ENCODE data around the gene RPS19. TPM values are rescaled to one million over a fixed set of nuclear protein-coding genes. Genes with fewer than 3 reads are reported as not detected.

RPS19 gene
- total RNA-seq, 4 donors from 2014 or later: 559 to 757 (median 617) TPM

GRCh38 chr19:41847351-41848105 is 12.5 kb upstream of the RPS19 start:
- no peak for ATAC-seq (ENCODE audit: low FRiP score)
- TF ChIP-seq CTCF (IDR thresholded peaks at IDR 0.05): no peak

GRCh38 chr19:41848666-41849065 is 11.4 kb upstream of the RPS19 start:
- ATAC-seq (ENCODE audit: low FRiP score) (no peak), DNase-seq (ENCODE audit: low spot score) (no peak)
- no peak for TF ChIP-seq CTCF (IDR thresholded peaks at IDR 0.05)

More at GRCh38 chr19:41847351-41848105, 12.5 kb upstream of the RPS19 start:
- no peak for DNase-seq (ENCODE audit: low spot score)

GRCh38 chr19:41849067-41849466 is 11.0 kb upstream of the RPS19 start:
- TF ChIP-seq CTCF (IDR thresholded peaks at IDR 0.05): no peak
- DNase-seq (ENCODE audit: low spot score): no peak
- ATAC-seq (ENCODE audit: low FRiP score): no peak

- no peak for DNase-seq (ENCODE audit: low spot score)
- no peak for ATAC-seq (ENCODE audit: low FRiP score)
- TF ChIP-seq CTCF (IDR thresholded peaks at IDR 0.05): no peak
Observed at GRCh38 chr19:41850381-41850780, 9.7 kb upstream of the RPS19 start.

- no peak for ATAC-seq (ENCODE audit: low FRiP score)
Observed at GRCh38 chr19:41851456-41851855, 8.6 kb upstream of the RPS19 start.

GRCh38 chr19:41853344-41853743 is 6.7 kb upstream of the RPS19 start:
- no peak for ATAC-seq (ENCODE audit: low FRiP score)
- TF ChIP-seq CTCF (IDR thresholded peaks at IDR 0.05): no peak
- DNase-seq (ENCODE audit: low spot score): no peak

More at GRCh38 chr19:41851456-41851855, 8.6 kb upstream of the RPS19 start:
- TF ChIP-seq CTCF (IDR thresholded peaks at IDR 0.05): no peak
- no peak for DNase-seq (ENCODE audit: low spot score)

GRCh38 chr19:41853768-41854167 is 6.3 kb upstream of the RPS19 start:
- ATAC-seq (ENCODE audit: low FRiP score): no peak

More at GRCh38 chr19:41853768-41854167, 6.3 kb upstream of the RPS19 start:
- DNase-seq (ENCODE audit: low spot score): no peak
- no peak for TF ChIP-seq CTCF (IDR thresholded peaks at IDR 0.05)
